HCT116 (cell line): ENCODE measurements around the gene WDR4. TPM values are rescaled to one million over a fixed set of nuclear protein-coding genes. Genes with fewer than 3 reads are reported as not detected.

Source experiments
- ATAC-seq: fragments of 200-7000 bp; cut with Tn5 transposase; 2 replicates; pipeline ENCODE4 v1.9.1; 2020; ENCODE audit warnings: mild to moderate bottlenecking, moderate library complexity
- BruUV-seq: library from RNA; stranded (reverse); fragments of 400-500 nt; replicated peaks from 2 replicates; lab custom pipeline; 2021; lab: Mats Ljungman, UMichigan
- CTCF ChIA-PET: fragments of 300-600 bp; sonication (Branson Sonifier 250); formaldehyde crosslinking; loops from one replicate; lab custom pipeline; 2021; ENCODE audit warnings: antibody characterized with exemption; lab: Charles Lee
- POLR2A ChIA-PET: fragments of 300-600, 350-600 bp; sonication (Branson Sonifier 250); formaldehyde crosslinking; loops from one replicate; lab custom pipeline; 2021; ENCODE audit warnings: antibody characterized with exemption; lab: Charles Lee
- RAD21 ChIA-PET, 2 experiments: fragments of 300-600 bp; sonication (Branson Sonifier 250); formaldehyde crosslinking; loops; one replicate each; lab custom pipeline; 2023; ENCODE audit warnings: low total read pairs in 2 of 2; ENCODE audit not compliant: uncharacterized antibody in 2 of 2, unreplicated experiment in 2 of 2, low non-redundant PET in 1 of 2; lab: Charles Lee
- DNase-seq: peaks from one replicate; pipeline ENCODE4 v3.0.0-alpha.2; 2010; ENCODE audit warnings: low read depth, low spot score
- H2AFZ ChIP-seq: fragments of 200-600 bp; shearing (Covaris generic), sonication (generic); 2 replicates; pipeline ENCODE4 v1.6.1; 2017; ENCODE audit warnings: low read depth, mixed run types, mixed read lengths, antibody characterized with exemption, low read length; ENCODE audit not compliant: poor library complexity, severe bottlenecking
- H3K27ac ChIP-seq: 2 replicates; pipeline ENCODE4 v1.5.1; 2012; ENCODE audit warnings: low read depth, low read length
- H3K27me3 ChIP-seq: fragments of 200-600 bp; sonication (generic); 2 replicates; pipeline ENCODE4 v1.6.1; 2016; ENCODE audit warnings: mixed run types, low read length, mixed read lengths; ENCODE audit not compliant: insufficient read depth
- H3K36me3 ChIP-seq, 2 experiments: fragments of 200-500 bp in 1 of 2; fragments of 200-600 bp in 1 of 2; sonication (Bioruptor generic) in 1 of 2; sonication (generic) in 1 of 2; 2 replicates each; pipeline versions ENCODE4 v1.5.1 to v1.6.1; 2014 to 2016; ENCODE audit warnings: low read length in 2 of 2, inconsistent platforms in 1 of 2, mixed read lengths in 1 of 2, mixed run types in 1 of 2; ENCODE audit not compliant: insufficient read depth in 2 of 2, control insufficient read depth in 1 of 2
- H3K4me1 ChIP-seq, 2 experiments: fragments of 200-600 bp in 1 of 2; sonication (generic) in 1 of 2; 2 replicates each; pipeline versions ENCODE4 v1.5.1 to v1.6.1; 2012 to 2017; ENCODE audit warnings: low read length in 2 of 2, inconsistent platforms in 1 of 2, mild to moderate bottlenecking in 1 of 2, mixed read lengths in 1 of 2, mixed run types in 1 of 2, moderate library complexity in 1 of 2; ENCODE audit not compliant: insufficient read depth in 2 of 2, control insufficient read depth in 1 of 2
- H3K4me2 ChIP-seq: fragments of 200-600 bp; sonication (generic); 2 replicates; pipeline ENCODE4 v1.6.1; 2017; ENCODE audit warnings: mixed run types, low read length, mixed read lengths
- H3K4me3 ChIP-seq, 2 experiments: fragments of 200-600 bp in 1 of 2; sonication (generic) in 1 of 2; replicated peaks in 1 of 2; 2 replicates each; pipeline ENCODE4 v1.5.1; 2011 to 2016; ENCODE audit warnings: low read length in 2 of 2, control low read depth in 1 of 2, low read depth in 1 of 2, mild to moderate bottlenecking in 1 of 2, mixed read lengths in 1 of 2, mixed run types in 1 of 2
- H3K79me2 ChIP-seq: fragments of 200-600 bp; sonication (generic); 2 replicates; pipeline ENCODE4 v1.6.1; 2017; ENCODE audit warnings: mild to moderate bottlenecking, mixed run types, low read length, moderate library complexity, mixed read lengths; ENCODE audit not compliant: insufficient read depth
- H3K9ac ChIP-seq: fragments of 200-600 bp; sonication (generic); 2 replicates; pipeline ENCODE4 v1.6.1; 2016; ENCODE audit warnings: low read length, mixed read lengths
- H3K9me2 ChIP-seq: fragments of 200-600 bp; sonication (generic), shearing (Covaris generic); 2 replicates; pipeline ENCODE4 v1.6.1; 2017; ENCODE audit warnings: mixed run types, mild to moderate bottlenecking, moderate library complexity; ENCODE audit not compliant: insufficient read depth
- H3K9me3 ChIP-seq, 2 experiments: fragments of 200-500 bp in 1 of 2; fragments of 200-600 bp in 1 of 2; sonication (Bioruptor generic) in 1 of 2; sonication (generic) in 1 of 2; 2 replicates each; pipeline ENCODE4 v1.6.1; 2014 to 2017; ENCODE audit warnings: low read length in 2 of 2, mixed read lengths in 2 of 2, inconsistent platforms in 1 of 2, low read depth in 1 of 2, mild to moderate bottlenecking in 1 of 2, mixed run types in 1 of 2, moderate library complexity in 1 of 2; ENCODE audit not compliant: control insufficient read depth in 1 of 2, insufficient read depth in 1 of 2
- H4K20me1 ChIP-seq: fragments of 200-600 bp; sonication (generic), shearing (Covaris generic); 2 replicates; pipeline ENCODE4 v1.6.1; 2017; ENCODE audit warnings: mixed run types, mild to moderate bottlenecking, moderate library complexity; ENCODE audit not compliant: insufficient read depth
- CBX3 ChIP-seq: IDR thresholded peaks from 2 replicates; pipeline ENCODE4 v1.6.1; 2012; ENCODE audit warnings: low read depth
- CTCF ChIP-seq, 3 experiments: fragments of 200-600 bp in 1 of 3; sonication (generic) in 1 of 3; IDR thresholded peaks in 2 of 3; conservative IDR thresholded peaks in 1 of 3; 2 replicates each; pipeline ENCODE4 v1.5.1; 2012 to 2017; ENCODE audit warnings: low read depth in 2 of 3, low read length in 2 of 3, antibody characterized with exemption in 1 of 3, borderline replicate concordance in 1 of 3, control low read depth in 1 of 3, mild to moderate bottlenecking in 1 of 3, mixed read lengths in 1 of 3, mixed run types in 1 of 3, moderate library complexity in 1 of 3; ENCODE audit not compliant: insufficient read depth in 1 of 3
- EGR1 ChIP-seq: IDR thresholded peaks from 2 replicates; pipeline ENCODE4 v1.6.1; 2012; ENCODE audit warnings: low read depth
- ELF1 ChIP-seq: IDR thresholded peaks from 2 replicates; pipeline ENCODE4 v1.6.1; 2012; ENCODE audit warnings: low read depth, borderline replicate concordance
- EZH2 ChIP-seq: fragments of 200-600 bp; sonication (generic); IDR thresholded peaks from 2 replicates; pipeline ENCODE4 v1.6.1; 2017; ENCODE audit warnings: antibody characterized with exemption, mixed run types
- EZH2phosphoT487 ChIP-seq: fragments of 200-600 bp; IDR thresholded peaks from 2 replicates; pipeline ENCODE4 v1.6.1; 2018; ENCODE audit warnings: antibody characterized with exemption, borderline replicate concordance
- FOSL1 ChIP-seq: IDR thresholded peaks from 2 replicates; pipeline ENCODE4 v1.6.1; 2012; ENCODE audit warnings: low read depth
- JUND ChIP-seq: IDR thresholded peaks from 2 replicates; pipeline ENCODE4 v1.6.1; 2012
- POLR2AphosphoS5 ChIP-seq: IDR thresholded peaks from 2 replicates; pipeline ENCODE4 v1.6.1; 2011; ENCODE audit warnings: mild to moderate bottlenecking, low read depth, low read length, moderate library complexity
- RAD21 ChIP-seq: IDR thresholded peaks from 2 replicates; pipeline ENCODE4 v1.6.1; 2012; ENCODE audit warnings: low read depth, mild to moderate bottlenecking
- REST ChIP-seq: IDR thresholded peaks from 2 replicates; pipeline ENCODE4 v1.6.1; 2012; ENCODE audit warnings: low read depth
- SIN3A ChIP-seq: IDR thresholded peaks from 2 replicates; pipeline ENCODE4 v1.6.1; 2012; ENCODE audit warnings: low read depth
- SP1 ChIP-seq: IDR thresholded peaks from 2 replicates; pipeline ENCODE4 v1.6.1; 2012; ENCODE audit warnings: low read depth
- SRF ChIP-seq: IDR thresholded peaks from 2 replicates; pipeline ENCODE4 v1.6.1; 2012; ENCODE audit warnings: low read depth
- TCF7L2 ChIP-seq: IDR thresholded peaks from 2 replicates; pipeline ENCODE4 v1.7.0; 2011; ENCODE audit warnings: borderline replicate concordance, inconsistent platforms; ENCODE audit not compliant: insufficient read depth, insufficient read length; ENCODE audit errors: extremely low read depth
- YY1 ChIP-seq: IDR thresholded peaks from 2 replicates; pipeline ENCODE4 v1.6.1; 2011; ENCODE audit warnings: low read length, low read depth, moderate library complexity, mild to moderate bottlenecking; ENCODE audit not compliant: insufficient replicate concordance; ENCODE audit errors: extremely low read depth
- ZFX ChIP-seq: fragments of 450-650 bp; IDR thresholded peaks from 2 replicates; pipeline ENCODE4 v1.6.1; 2017
- ZNF274 ChIP-seq: fragments of 200-500 bp; sonication (Bioruptor generic); IDR thresholded peaks from 2 replicates; pipeline ENCODE4 v1.6.1; 2014; ENCODE audit warnings: mild to moderate bottlenecking, low read depth, low read length, inconsistent platforms
- intact Hi-C: fragments of 100-400 bp; cut with micrococcal nuclease; formaldehyde crosslinking; loops from 2 replicates; pipeline ENCODE4 v1.10.0; 2022
- total RNA-seq: library from RNA; stranded (reverse); gene quantifications from one replicate; pipeline ENCODE4 v1.2.1, GENCODE V29; 2021; ENCODE audit not compliant: unreplicated experiment
- TF ChIP-seq, protein P1 (sequence below): IDR thresholded peaks from 2 replicates; pipeline ENCODE4 v1.6.1; 2012
- TF ChIP-seq, protein P2 (sequence below): IDR thresholded peaks from 2 replicates; pipeline ENCODE4 v1.6.1; 2012

Gene WDR4
- total RNA-seq, 1 experiment from 2014 or later = 34.8 TPM

DNA sequence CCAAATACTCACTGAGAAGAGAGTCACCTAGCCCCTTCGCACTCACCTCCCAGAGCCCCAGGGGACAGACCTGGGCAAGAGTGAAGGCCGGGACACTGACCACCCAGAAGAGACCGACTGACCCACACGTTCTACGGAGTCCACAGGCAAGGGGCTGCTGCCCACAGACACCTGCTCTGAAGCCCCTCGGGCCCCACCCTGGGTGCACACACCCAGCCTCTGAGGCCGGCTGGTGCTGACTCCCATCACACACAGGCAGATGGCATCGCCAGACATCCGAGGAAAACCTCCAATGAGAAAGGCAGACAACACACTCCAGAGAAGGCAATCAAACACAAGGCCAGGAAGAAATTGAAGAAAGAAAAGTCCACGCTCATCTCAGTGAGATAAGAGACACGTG is 22.1 kb downstream of the WDR4 start (continued):
- TF ChIP-seq REST (no peak), FOSL1 (no peak), ELF1 (no peak), SRF (no peak), POLR2AphosphoS5 (no peak)

GRCh38 chr21:42855937-42856335 is 23.4 kb downstream of the WDR4 start:
- ATAC-seq (no peak), DNase-seq (no peak)
- H3K79me2 ChIP-seq = peaks cover 97% of the 10 kb centered on the region
- H3K4me1 ChIP-seq = no peaks in the 10 kb centered on the region
- H3K4me2 ChIP-seq = no peak overlapping the region
- ChIA-PET RAD21 (no interaction called here), POLR2A (no interaction called here), CTCF (no interaction called here)
- no peaks in the 10 kb centered on the region for H3K9me3 ChIP-seq
- intact Hi-C loops = no loop called here
- no peaks in the 10 kb centered on the region for H3K27me3 ChIP-seq
- H4K20me1 ChIP-seq = no peaks in the 10 kb centered on the region; the same call in 1 of the 2 replicates
- peaks cover 42 to 67% of the 10 kb centered on the region in 2 experiments for H3K36me3 ChIP-seq
- no peak overlapping the region for H3K4me3 ChIP-seq
- no TSS peak for BruUV-seq
- H3K27ac ChIP-seq = no peak overlapping the region
- H3K9ac ChIP-seq = no peak overlapping the region
- H2AFZ ChIP-seq = no peak overlapping the region
- no peaks in the 10 kb centered on the region for H3K9me2 ChIP-seq
- TF ChIP-seq JUND (no peak), YY1 (no peak), RAD21 (no peak), CTCF (IDR thresholded peaks at IDR 0.05 in 2 of 3, conservative IDR thresholded peaks at IDR 0.05 in 1 of 3; ENCODE audit: borderline replicate concordance in 1 of 3, insufficient read depth in 1 of 3, low read depth in 2 of 3, low read length in 2 of 3) (no peak), EGR1 (no peak), POLR2AphosphoS5 (no peak), ZFX (no peak), ZNF274 (no peak), SIN3A (no peak), TCF7L2 (no peak), EZH2 (no peak), SRF (no peak), EZH2phosphoT487 (no peak), ELF1 (no peak), SP1 (no peak), CBX3 (no peak)
- TF ChIP-seq, protein P1, sequence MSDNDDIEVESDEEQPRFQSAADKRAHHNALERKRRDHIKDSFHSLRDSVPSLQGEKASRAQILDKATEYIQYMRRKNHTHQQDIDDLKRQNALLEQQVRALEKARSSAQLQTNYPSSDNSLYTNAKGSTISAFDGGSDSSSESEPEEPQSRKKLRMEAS = no peak
- TF ChIP-seq, protein P2, sequence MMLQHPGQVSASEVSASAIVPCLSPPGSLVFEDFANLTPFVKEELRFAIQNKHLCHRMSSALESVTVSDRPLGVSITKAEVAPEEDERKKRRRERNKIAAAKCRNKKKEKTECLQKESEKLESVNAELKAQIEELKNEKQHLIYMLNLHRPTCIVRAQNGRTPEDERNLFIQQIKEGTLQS = no peak
